ENCODE data around the gene CRIP1. TPM values are rescaled to one million over a fixed set of nuclear protein-coding genes. Genes with fewer than 3 reads are reported as not detected.

Gene CRIP1
- total and polyA plus RNA-seq, 7 donors: 4.9 to 403 (median 24.3) TPM

DNA sequence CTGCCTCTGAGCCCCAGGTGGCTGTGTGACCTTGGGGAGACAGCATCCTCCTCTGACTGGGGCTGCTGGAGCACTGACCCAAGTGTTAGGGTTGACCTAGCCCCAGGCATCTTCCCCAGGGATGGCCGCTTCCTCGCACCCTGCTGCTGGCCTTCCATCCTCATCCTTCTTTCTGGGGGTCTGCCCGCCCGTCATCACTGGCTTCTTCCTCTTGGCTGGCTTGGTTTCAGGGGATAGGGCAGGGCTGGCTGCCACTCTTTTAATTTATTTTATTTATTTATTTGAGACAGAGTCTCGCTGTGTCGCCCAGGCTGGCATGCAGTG lies 7.9 kb downstream of the CRIP1 start:
- TF ChIP-seq EP300 (IDR thresholded peaks at IDR 0.05) (no peak), POLR2A (IDR thresholded peaks at IDR 0.05) (no peak), POLR2AphosphoS5 (IDR thresholded peaks at IDR 0.05) (no peak)
- TF ChIP-seq, protein P1, sequence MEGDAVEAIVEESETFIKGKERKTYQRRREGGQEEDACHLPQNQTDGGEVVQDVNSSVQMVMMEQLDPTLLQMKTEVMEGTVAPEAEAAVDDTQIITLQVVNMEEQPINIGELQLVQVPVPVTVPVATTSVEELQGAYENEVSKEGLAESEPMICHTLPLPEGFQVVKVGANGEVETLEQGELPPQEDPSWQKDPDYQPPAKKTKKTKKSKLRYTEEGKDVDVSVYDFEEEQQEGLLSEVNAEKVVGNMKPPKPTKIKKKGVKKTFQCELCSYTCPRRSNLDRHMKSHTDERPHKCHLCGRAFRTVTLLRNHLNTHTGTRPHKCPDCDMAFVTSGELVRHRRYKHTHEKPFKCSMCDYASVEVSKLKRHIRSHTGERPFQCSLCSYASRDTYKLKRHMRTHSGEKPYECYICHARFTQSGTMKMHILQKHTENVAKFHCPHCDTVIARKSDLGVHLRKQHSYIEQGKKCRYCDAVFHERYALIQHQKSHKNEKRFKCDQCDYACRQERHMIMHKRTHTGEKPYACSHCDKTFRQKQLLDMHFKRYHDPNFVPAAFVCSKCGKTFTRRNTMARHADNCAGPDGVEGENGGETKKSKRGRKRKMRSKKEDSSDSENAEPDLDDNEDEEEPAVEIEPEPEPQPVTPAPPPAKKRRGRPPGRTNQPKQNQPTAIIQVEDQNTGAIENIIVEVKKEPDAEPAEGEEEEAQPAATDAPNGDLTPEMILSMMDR (IDR thresholded peaks at IDR 0.05): no peak
- H3K27ac ChIP-seq: no peak overlapping the region
- H3K9me3 ChIP-seq: no peaks in the 10 kb centered on the region
- WGBS, 2 donors: 96 to 97% methylated on average over 6 of the region's 6 CpGs
- intact Hi-C loops (cut with DNase I): no loop called here
- no peak for DNase-seq
- H3K27me3 ChIP-seq: no peaks in the 10 kb centered on the region
- peaks cover 0 to 17% (median 15%) of the 10 kb centered on the region in 4 donors for H3K4me1 ChIP-seq
- H3K36me3 ChIP-seq: no peaks in the 10 kb centered on the region
- H3K4me3 ChIP-seq: no peak overlapping the region

DNA sequence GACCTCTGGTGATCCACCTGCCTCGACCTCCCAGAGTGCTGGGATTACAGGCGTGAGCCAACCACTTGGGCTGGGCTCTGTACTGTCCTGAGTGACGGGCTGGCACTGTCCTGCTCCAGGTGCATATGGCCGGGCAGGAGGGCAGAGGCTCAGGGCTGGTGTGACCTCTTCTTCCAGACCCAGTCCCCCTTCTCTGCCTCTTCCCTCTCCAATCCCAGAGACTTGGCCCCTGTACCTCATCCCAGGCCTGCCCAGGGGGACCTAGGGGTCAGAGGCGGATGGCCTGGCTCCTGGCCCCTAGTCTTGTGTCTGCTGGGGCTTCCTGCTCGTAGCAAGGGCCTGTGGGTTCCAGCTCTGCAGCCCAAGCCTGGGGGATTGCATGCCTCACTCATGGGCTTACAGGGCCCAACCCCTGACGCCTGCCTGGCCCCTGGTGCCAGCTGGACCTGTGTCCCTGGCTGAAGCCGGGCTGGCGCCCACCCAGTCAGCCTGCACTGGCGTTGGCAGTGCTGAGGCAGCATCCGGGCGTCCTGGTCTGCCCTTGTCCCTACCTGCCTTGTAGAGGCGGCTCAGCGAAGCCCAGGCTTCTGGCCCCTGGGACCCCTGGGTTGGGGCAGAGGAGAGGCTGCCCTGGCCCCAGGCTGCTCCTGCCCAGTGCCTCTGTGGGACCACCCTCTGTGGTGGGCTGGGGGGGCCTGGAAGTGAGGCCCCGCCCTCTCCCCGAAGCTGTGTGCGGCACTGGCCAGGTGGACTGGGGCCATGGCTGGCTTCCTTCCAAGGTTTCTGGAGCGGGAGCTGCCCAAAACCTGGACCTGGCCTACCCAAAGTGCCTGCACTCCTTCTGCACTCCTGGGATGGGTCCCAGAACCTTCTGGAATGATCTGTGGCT lies 8.7 kb downstream of the CRIP1 start:
- Histone ChIP-seq H3K36me3 (no peaks in the 10 kb centered on the region), H3K4me3 (no peak overlapping the region), H3K27ac (no peak overlapping the region), H3K9me3 (no peaks in the 10 kb centered on the region), H3K4me1 (peaks cover 0 to 9% (median 7%) of the 10 kb centered on the region in 4 donors), H3K27me3 (no peaks in the 10 kb centered on the region)
- intact Hi-C loops (cut with DNase I): no loop called here
- WGBS, 2 donors: 85 to 91% methylated on average over 18 of the region's 18 CpGs
- TF ChIP-seq POLR2A (IDR thresholded peaks at IDR 0.05) (no peak), EP300 (IDR thresholded peaks at IDR 0.05) (no peak), POLR2AphosphoS5 (IDR thresholded peaks at IDR 0.05) (no peak)
- TF ChIP-seq, protein P1 (IDR thresholded peaks at IDR 0.05): no peak
- DNase-seq: peak; percentile 62

DNA sequence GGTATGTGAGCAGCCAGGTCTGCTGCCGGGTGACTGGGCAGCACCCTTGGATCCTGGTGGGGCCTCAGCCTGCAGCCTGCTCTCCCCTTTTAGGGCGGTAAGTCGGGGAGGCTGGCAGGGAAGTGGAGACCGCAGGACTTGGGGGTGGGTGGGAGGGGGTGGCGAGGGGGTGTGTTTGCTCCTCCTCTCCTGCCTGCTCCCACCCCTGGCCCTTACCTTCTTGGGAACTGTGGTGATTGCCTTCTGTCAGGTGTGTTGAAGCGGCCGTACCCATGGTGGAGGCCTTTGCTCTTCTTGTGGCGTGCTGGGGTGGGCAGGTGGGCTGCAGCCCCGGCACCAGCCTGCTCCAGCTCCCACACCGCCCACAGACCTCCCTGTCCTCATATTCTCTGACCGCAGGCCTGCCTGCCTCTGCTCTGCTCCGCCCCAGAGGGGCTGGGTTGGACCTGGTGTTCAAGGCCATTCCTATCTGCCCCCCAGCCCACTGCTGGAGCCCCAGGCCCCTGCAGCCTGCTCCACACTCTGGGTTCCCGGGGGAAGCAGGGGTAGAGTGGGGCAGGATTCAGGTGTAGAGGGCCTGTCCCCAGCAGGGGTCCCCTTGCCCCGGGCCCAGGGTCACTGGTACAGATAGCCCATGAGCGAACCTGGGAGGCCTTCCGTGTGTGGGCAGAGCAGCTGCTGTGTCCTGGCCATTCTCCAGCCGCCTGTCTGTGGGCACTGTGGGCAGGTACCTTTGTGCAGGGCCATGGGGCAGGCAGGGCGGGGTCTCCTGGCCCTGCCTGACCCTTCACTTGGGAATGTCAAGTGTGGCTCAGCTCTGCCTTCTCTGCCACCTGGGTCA lies 9.5 kb downstream of the CRIP1 start:
- DNase-seq: no peak
- TF ChIP-seq POLR2AphosphoS5 (IDR thresholded peaks at IDR 0.05) (no peak), POLR2A (IDR thresholded peaks at IDR 0.05) (no peak), EP300 (IDR thresholded peaks at IDR 0.05) (no peak)
- TF ChIP-seq, protein P1 (IDR thresholded peaks at IDR 0.05): no peak
- no peak overlapping the region for H3K4me3 ChIP-seq
- no peaks in the 10 kb centered on the region for H3K9me3 ChIP-seq
- WGBS, 2 donors: 89 to 92% methylated on average over 18 of the region's 18 CpGs
- no peaks in the 10 kb centered on the region for H3K36me3 ChIP-seq
- peaks cover 0 to 8% (median 7%) of the 10 kb centered on the region in 4 donors for H3K4me1 ChIP-seq
- intact Hi-C loops (cut with DNase I): no loop called here
- H3K27ac ChIP-seq: no peak overlapping the region
- H3K27me3 ChIP-seq: no peaks in the 10 kb centered on the region

DNA sequence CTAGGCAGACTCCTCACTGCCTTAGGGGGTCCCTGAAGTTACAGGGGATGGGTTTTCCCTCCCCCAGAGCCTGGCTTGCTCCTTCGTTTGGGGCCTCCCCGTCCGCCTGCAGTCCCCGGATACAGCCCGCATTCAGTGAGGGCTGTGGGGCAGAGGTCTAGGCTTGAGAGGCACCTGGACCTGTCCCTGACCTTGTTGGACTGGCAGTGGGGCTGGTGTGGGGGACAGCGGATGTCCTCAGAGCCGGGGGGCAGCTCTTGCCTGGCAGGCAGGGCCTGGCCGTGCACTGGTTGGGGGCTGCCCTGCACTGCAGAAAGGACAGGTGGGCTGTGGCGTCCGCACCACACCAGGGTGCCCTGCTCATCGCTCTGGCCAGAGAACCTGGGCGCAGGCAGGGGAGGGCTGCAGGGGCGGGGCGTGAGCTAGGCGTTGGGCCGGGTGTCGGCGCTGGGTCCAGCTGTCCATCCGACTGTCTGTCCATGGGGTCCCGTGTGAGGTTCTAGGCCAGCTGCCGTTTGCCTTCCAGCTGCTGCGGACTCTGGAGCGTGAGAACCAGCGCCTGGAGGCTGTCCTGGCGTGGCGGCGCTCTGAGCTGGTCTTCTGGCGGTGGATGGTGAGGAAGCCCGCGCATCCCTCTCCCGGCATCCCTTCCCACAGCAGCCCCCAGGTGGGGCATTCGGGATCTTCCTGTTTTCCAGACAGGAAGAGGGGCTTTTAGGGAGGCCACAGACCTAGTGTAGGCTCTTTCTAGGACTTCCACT lies 10.3 kb downstream of the CRIP1 start:
- H3K36me3 ChIP-seq: no peaks in the 10 kb centered on the region
- H3K9me3 ChIP-seq: no peaks in the 10 kb centered on the region
- intact Hi-C loops (cut with DNase I): no loop called here
- H3K4me3 ChIP-seq: no peak overlapping the region
- WGBS, 2 donors: 93 to 95% methylated on average over 32 of the region's 32 CpGs
- no peaks in the 10 kb centered on the region for H3K27me3 ChIP-seq
- H3K27ac ChIP-seq: no peak overlapping the region
- DNase-seq: no peak
- H3K4me1 ChIP-seq: peaks cover 0 to under 1% (median under 1%) of the 10 kb centered on the region in 4 donors
- TF ChIP-seq, protein P1 (IDR thresholded peaks at IDR 0.05): no peak
- no peak for TF ChIP-seq POLR2AphosphoS5 (IDR thresholded peaks at IDR 0.05)
- TF ChIP-seq POLR2A (IDR thresholded peaks at IDR 0.05): no peak
- no peak for TF ChIP-seq EP300 (IDR thresholded peaks at IDR 0.05)

Measured in sigmoid colon (tissue), 7 donors.